ENCODE measurements around the gene FAF2. TPM values are rescaled to one million over a fixed set of nuclear protein-coding genes. Genes with fewer than 3 reads are reported as not detected.

FAF2 gene
- total and polyA plus RNA-seq, 7 experiments from 2014 or later, result 11.8 to 43.2 (median 30.9) TPM

- H3K27ac ChIP-seq (ENCODE audit: low read depth, low read length), result peak overlapping the region; percentile 44
- H3K27me3 Mint-ChIP-seq, result no peaks in the 10 kb centered on the region
- H3K36me3 Mint-ChIP-seq, result peaks cover 0 to 7% (median 0%) of the 10 kb centered on the region in 5 donors
- H3K27me3 ChIP-seq (ENCODE audit: control insufficient read depth in 2 of 2, insufficient read depth in 2 of 2, low read length in 2 of 2), result no peaks in the 10 kb centered on the region
- no peak for ATAC-seq
- CTCF ChIA-PET, result no interaction called here
- no peaks in the 10 kb centered on the region for H3K9me3 Mint-ChIP-seq
- intact Hi-C loops (cut with micrococcal nuclease), result loop anchor here in 1 of 2 donors (2.0 kb wide), 1 partner anchor 15 kb away; no protein-coding TSS in a partner anchor
- POLR2A ChIA-PET, result interaction anchor here (11.7 kb wide), 1 partner anchor 17 kb away, joined by 251 read pairs; no protein-coding TSS in a partner anchor
- peaks cover 28 to 40% of the 10 kb centered on the region in 2 donors for H3K4me1 ChIP-seq (ENCODE audit: control insufficient read depth in 2 of 2, insufficient read depth in 2 of 2, low read length in 2 of 2)
- peak overlapping the region in 8 of 9 donors; percentile 36 to 94 (median 81) for H3K27ac Mint-ChIP-seq
- H3K4me3 ChIP-seq (ENCODE audit: low read length), result no peak overlapping the region
- peak overlapping the region in 6 of 10 donors; percentile 46 to 94 (median 92) for H3K4me3 Mint-ChIP-seq
- no peaks in the 10 kb centered on the region for H3K9me3 ChIP-seq (ENCODE audit: control insufficient read depth in 2 of 3, low read length in 3 of 3)
- no peak for DNase-seq
- no peaks in the 10 kb centered on the region for H3K36me3 ChIP-seq (ENCODE audit: control insufficient read depth in 2 of 3, insufficient read depth in 3 of 3, low read length in 3 of 3)
- H3K4me1 Mint-ChIP-seq, result peaks cover 38 to 68% (median 57%) of the 10 kb centered on the region in 7 donors
Observed at GRCh38 chr5:176545388-176545736, 97.2 kb downstream of the FAF2 start.

GRCh38 chr5:176545737-176546509, 97.7 kb downstream of the FAF2 start:
- Histone ChIP-seq H3K4me3 (ENCODE audit: low read length) (no peak overlapping the region), H3K36me3 (ENCODE audit: control insufficient read depth in 2 of 3, insufficient read depth in 3 of 3, low read length in 3 of 3) (no peaks in the 10 kb centered on the region), H3K27ac (ENCODE audit: low read depth, low read length) (peak overlapping the region; percentile 44), H3K9me3 (ENCODE audit: control insufficient read depth in 2 of 3, low read length in 3 of 3) (no peaks in the 10 kb centered on the region), H3K27me3 (ENCODE audit: control insufficient read depth in 2 of 2, insufficient read depth in 2 of 2, low read length in 2 of 2) (no peaks in the 10 kb centered on the region), H3K4me1 (ENCODE audit: control insufficient read depth in 2 of 2, insufficient read depth in 2 of 2, low read length in 2 of 2) (peaks cover 23 to 34% of the 10 kb centered on the region in 2 donors)
- ChIA-PET CTCF (interaction anchor here (0.6 kb wide), 1 partner anchor 750 kb away, joined by 3 read pairs; no protein-coding TSS in a partner anchor), POLR2A (interaction anchor here (9.4 to 11.7 kb wide), 2 partner anchors 10 to 17 kb away, joined by 118 to 251 read pairs; partner anchors contain the start of gene RNF44)
- no peaks in the 10 kb centered on the region for H3K27me3 Mint-ChIP-seq
- H3K36me3 Mint-ChIP-seq, result peaks cover 0 to 7% (median 0%) of the 10 kb centered on the region in 5 donors
- H3K9me3 Mint-ChIP-seq, result no peaks in the 10 kb centered on the region
- peak overlapping the region in 2 of 10 donors; percentile 23 to 65 for H3K4me3 Mint-ChIP-seq
- peaks cover 32 to 68% (median 57%) of the 10 kb centered on the region in 7 donors for H3K4me1 Mint-ChIP-seq
- intact Hi-C loops (cut with micrococcal nuclease), result loop anchor here in 1 of 2 donors (2.0 kb wide), 1 partner anchor 15 kb away; no protein-coding TSS in a partner anchor
- ATAC-seq (no peak), DNase-seq (no peak)
- peak overlapping the region in 8 of 9 donors; percentile 46 to 94 (median 81) for H3K27ac Mint-ChIP-seq

GRCh38 chr5:176547802-176548201, 99.6 kb downstream of the FAF2 start:
- Histone ChIP-seq H3K36me3 (ENCODE audit: control insufficient read depth in 2 of 3, insufficient read depth in 3 of 3, low read length in 3 of 3) (no peaks in the 10 kb centered on the region), H3K9me3 (ENCODE audit: control insufficient read depth in 2 of 3, low read length in 3 of 3) (no peaks in the 10 kb centered on the region), H3K4me3 (ENCODE audit: low read length) (no peak overlapping the region), H3K27ac (ENCODE audit: low read depth, low read length) (peak overlapping the region; percentile 50), H3K27me3 (ENCODE audit: control insufficient read depth in 2 of 2, insufficient read depth in 2 of 2, low read length in 2 of 2) (no peaks in the 10 kb centered on the region), H3K4me1 (ENCODE audit: control insufficient read depth in 2 of 2, insufficient read depth in 2 of 2, low read length in 2 of 2) (peaks cover 17 to 18% of the 10 kb centered on the region in 2 donors)
- ChIA-PET POLR2A (interaction anchor here (9.4 kb wide), 1 partner anchor 12 kb away, joined by 118 read pairs; the partner anchor contains the start of gene RNF44), CTCF (interaction anchor here (1.3 kb wide), 1 partner anchor 26 kb away, joined by 3 read pairs; no protein-coding TSS in a partner anchor)
- H3K4me1 Mint-ChIP-seq, result peaks cover 23 to 64% (median 52%) of the 10 kb centered on the region in 7 donors
- intact Hi-C loops (cut with micrococcal nuclease), result loop anchor here in 1 of 2 donors (1.0 kb wide), 1 partner anchor 7 kb away; no protein-coding TSS in a partner anchor
- peak in 2 of 9 donors; percentile 32 to 44 for DNase-seq
- H3K36me3 Mint-ChIP-seq, result peaks cover 0 to 7% (median 0%) of the 10 kb centered on the region in 5 donors
- no peaks in the 10 kb centered on the region for H3K27me3 Mint-ChIP-seq
- H3K27ac Mint-ChIP-seq, result peak overlapping the region in 8 of 9 donors; percentile 15 to 94 (median 86)
- H3K4me3 Mint-ChIP-seq, result no peak overlapping the region
- no peaks in the 10 kb centered on the region for H3K9me3 Mint-ChIP-seq
- ATAC-seq, result peak; percentile 46

GRCh38 chr5:176548967-176549444, 100.8 kb downstream of the FAF2 start, which contains the start of gene CDHR2:
Gene CDHR2 (plus strand): TSS chr5:176549342. CDS start chr5:176565353, 16,011 bp downstream.
- no peak within 1 kb of the TSS for H3K4me3 ChIP-seq (ENCODE audit: low read length)
- intact Hi-C loops (cut with micrococcal nuclease), result no loop called here
- Mint-ChIP-seq H3K27me3 (no peaks in the 10 kb centered on the region), H3K9me3 (no peaks in the 10 kb centered on the region), H3K4me3 (peak within 1 kb of the TSS in 4 of 10 donors; percentile 38 to 75 (median 48)), H3K36me3 (peaks cover 0 to 7% (median 0%) of the 10 kb centered on the region in 5 donors), H3K4me1 (peaks cover 28 to 76% (median 60%) of the 10 kb centered on the region in 7 donors), H3K27ac (peak within 1 kb of the TSS in 8 of 9 donors; percentile 68 to 94 (median 86))
- H3K9me3 ChIP-seq (ENCODE audit: control insufficient read depth in 2 of 3, low read length in 3 of 3), result no peaks in the 10 kb centered on the region
- no peak for DNase-seq
- H3K36me3 ChIP-seq (ENCODE audit: control insufficient read depth in 2 of 3, insufficient read depth in 3 of 3, low read length in 3 of 3), result no peaks in the 10 kb centered on the region
- no peaks in the 10 kb centered on the region for H3K27me3 ChIP-seq (ENCODE audit: control insufficient read depth in 2 of 2, insufficient read depth in 2 of 2, low read length in 2 of 2)
- ChIA-PET POLR2A (interaction anchor here (0.5 to 9.4 kb wide), 6 partner anchors 13 to 187 kb away, joined by 3 to 118 read pairs (median 6); partner anchors contain the start of genes FAF2 and RNF44), CTCF (interaction anchor here (1.3 kb wide), 1 partner anchor 101 kb away, joined by 3 read pairs; no protein-coding TSS in a partner anchor)
- H3K27ac ChIP-seq (ENCODE audit: low read depth, low read length), result peak within 1 kb of the TSS; percentile 60
- H3K4me1 ChIP-seq (ENCODE audit: control insufficient read depth in 2 of 2, insufficient read depth in 2 of 2, low read length in 2 of 2), result peaks cover 17 to 21% of the 10 kb centered on the region in 2 donors
- ATAC-seq, result no peak

GRCh38 chr5:176549871-176550270, 101.7 kb downstream of the FAF2 start:
- ChIA-PET POLR2A (interaction anchor here (1.0 to 9.4 kb wide), 7 partner anchors 7 to 188 kb away, joined by 3 to 118 read pairs (median 9); partner anchors contain the start of genes CLTB, FAF2 and RNF44), CTCF (interaction anchor here (0.8 to 1.3 kb wide), 3 partner anchors 12 to 133 kb away, joined by 3 read pairs; partner anchors contain the start of gene CLTB)
- no peaks in the 10 kb centered on the region for H3K9me3 Mint-ChIP-seq
- Histone ChIP-seq H3K9me3 (ENCODE audit: control insufficient read depth in 2 of 3, low read length in 3 of 3) (no peaks in the 10 kb centered on the region), H3K4me3 (ENCODE audit: low read length) (no peak overlapping the region), H3K27ac (ENCODE audit: low read depth, low read length) (peak overlapping the region; percentile 60), H3K36me3 (ENCODE audit: control insufficient read depth in 2 of 3, insufficient read depth in 3 of 3, low read length in 3 of 3) (no peaks in the 10 kb centered on the region), H3K4me1 (ENCODE audit: control insufficient read depth in 2 of 2, insufficient read depth in 2 of 2, low read length in 2 of 2) (peaks cover 15 to 24% of the 10 kb centered on the region in 2 donors), H3K27me3 (ENCODE audit: control insufficient read depth in 2 of 2, insufficient read depth in 2 of 2, low read length in 2 of 2) (no peaks in the 10 kb centered on the region)
- DNase-seq (no peak), ATAC-seq (no peak)
- H3K27ac Mint-ChIP-seq, result peak overlapping the region in 7 of 9 donors; percentile 36 to 87 (median 77)
- peaks cover 28 to 79% (median 62%) of the 10 kb centered on the region in 7 donors for H3K4me1 Mint-ChIP-seq
- peaks cover 0 to 7% (median 0%) of the 10 kb centered on the region in 5 donors for H3K36me3 Mint-ChIP-seq
- intact Hi-C loops (cut with micrococcal nuclease), result no loop called here
- no peaks in the 10 kb centered on the region for H3K27me3 Mint-ChIP-seq
- no peak overlapping the region for H3K4me3 Mint-ChIP-seq

GRCh38 chr5:176550275-176550831, 102.2 kb downstream of the FAF2 start:
- Mint-ChIP-seq H3K36me3 (peaks cover 0 to 7% (median 0%) of the 10 kb centered on the region in 5 donors), H3K9me3 (no peaks in the 10 kb centered on the region), H3K27ac (peak overlapping the region; percentile 1 to 88 (median 77)), H3K27me3 (no peaks in the 10 kb centered on the region), H3K4me1 (peaks cover 30 to 79% (median 62%) of the 10 kb centered on the region in 7 donors), H3K4me3 (peak overlapping the region in 8 of 10 donors; percentile 20 to 75 (median 52))
- Histone ChIP-seq H3K27ac (ENCODE audit: low read depth, low read length) (peak overlapping the region; percentile 60), H3K36me3 (ENCODE audit: control insufficient read depth in 2 of 3, insufficient read depth in 3 of 3, low read length in 3 of 3) (no peaks in the 10 kb centered on the region), H3K4me3 (ENCODE audit: low read length) (no peak overlapping the region), H3K27me3 (ENCODE audit: control insufficient read depth in 2 of 2, insufficient read depth in 2 of 2, low read length in 2 of 2) (no peaks in the 10 kb centered on the region), H3K9me3 (ENCODE audit: control insufficient read depth in 2 of 3, low read length in 3 of 3) (no peaks in the 10 kb centered on the region), H3K4me1 (ENCODE audit: control insufficient read depth in 2 of 2, insufficient read depth in 2 of 2, low read length in 2 of 2) (peaks cover 11 to 24% of the 10 kb centered on the region in 2 donors)
- DNase-seq, result no peak
- POLR2A ChIA-PET, result interaction anchor here (1.0 to 9.4 kb wide), 6 partner anchors 7 to 134 kb away, joined by 3 to 118 read pairs (median 12); partner anchors contain the start of genes CLTB, FAF2 and RNF44
- CTCF ChIA-PET, result interaction anchor here (0.8 to 1.3 kb wide), 3 partner anchors 12 to 134 kb away, joined by 3 read pairs; partner anchors contain the start of gene CLTB
- intact Hi-C loops (cut with micrococcal nuclease), result no loop called here
- ATAC-seq, result no peak

Measured in naive thymus-derived CD4-positive, alpha-beta T cell (primary cell).